Esophagus muscularis mucosa (tissue), 3 donors: ENCODE measurements around the gene STOML2.

Experiments
- POLR2A ChIP-seq: fragments of 450-650 bp; IDR thresholded peaks from one replicate; pipeline ENCODE4 v1.6.1; 2017; ENCODE audit warnings: antibody characterized with exemption, moderate library complexity, mild to moderate bottlenecking, low read depth
- TF ChIP-seq, protein P1 (sequence below), 3 experiments: fragments of 200-600 bp in 2 of 3; fragments of 450-650 bp in 1 of 3; sonication (generic) in 2 of 3; IDR thresholded peaks; one replicate each; pipeline ENCODE4 v1.5.1; 2017 to 2019; ENCODE audit warnings: antibody characterized with exemption in 3 of 3, mild to moderate bottlenecking in 2 of 3, moderate library complexity in 1 of 3

DNA sequence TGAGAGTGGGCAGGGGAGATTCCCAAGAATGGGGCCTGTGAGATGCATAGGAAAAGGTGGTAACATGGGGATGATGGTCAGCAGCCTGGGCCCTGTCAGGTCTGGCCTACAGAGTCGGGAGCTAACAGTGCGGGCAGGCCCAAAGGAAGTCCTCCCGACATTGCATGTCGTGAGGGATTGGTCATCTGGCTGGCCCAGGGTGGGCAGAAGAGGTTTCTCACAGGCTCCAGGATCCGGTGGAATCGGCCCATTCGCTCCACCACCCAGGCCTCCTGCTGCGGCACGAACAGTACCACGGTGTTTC is 514 bp downstream of the STOML2 start:
- TF ChIP-seq, protein P1, sequence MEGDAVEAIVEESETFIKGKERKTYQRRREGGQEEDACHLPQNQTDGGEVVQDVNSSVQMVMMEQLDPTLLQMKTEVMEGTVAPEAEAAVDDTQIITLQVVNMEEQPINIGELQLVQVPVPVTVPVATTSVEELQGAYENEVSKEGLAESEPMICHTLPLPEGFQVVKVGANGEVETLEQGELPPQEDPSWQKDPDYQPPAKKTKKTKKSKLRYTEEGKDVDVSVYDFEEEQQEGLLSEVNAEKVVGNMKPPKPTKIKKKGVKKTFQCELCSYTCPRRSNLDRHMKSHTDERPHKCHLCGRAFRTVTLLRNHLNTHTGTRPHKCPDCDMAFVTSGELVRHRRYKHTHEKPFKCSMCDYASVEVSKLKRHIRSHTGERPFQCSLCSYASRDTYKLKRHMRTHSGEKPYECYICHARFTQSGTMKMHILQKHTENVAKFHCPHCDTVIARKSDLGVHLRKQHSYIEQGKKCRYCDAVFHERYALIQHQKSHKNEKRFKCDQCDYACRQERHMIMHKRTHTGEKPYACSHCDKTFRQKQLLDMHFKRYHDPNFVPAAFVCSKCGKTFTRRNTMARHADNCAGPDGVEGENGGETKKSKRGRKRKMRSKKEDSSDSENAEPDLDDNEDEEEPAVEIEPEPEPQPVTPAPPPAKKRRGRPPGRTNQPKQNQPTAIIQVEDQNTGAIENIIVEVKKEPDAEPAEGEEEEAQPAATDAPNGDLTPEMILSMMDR (IDR thresholded peaks at IDR 0.05), result no peak
- TF ChIP-seq POLR2A, result no peak
